Calu3 (cell line): ENCODE measurements around the gene CEP170B. TPM values are rescaled to one million over a fixed set of nuclear protein-coding genes. Genes with fewer than 3 reads are reported as not detected.

Source experiments
- BruUV-seq: library from RNA; stranded (reverse); fragments of 400-500 nt; replicated peaks from 2 replicates; lab custom pipeline; 2021; lab: Mats Ljungman, UMichigan
- CTCF ChIA-PET: fragments of 300-600 bp; sonication (Branson Sonifier 250); formaldehyde crosslinking; loops from one replicate; lab custom pipeline; 2022; ENCODE audit warnings: antibody characterized with exemption; lab: Charles Lee
- DNase-seq: peaks from one replicate; pipeline ENCODE4 v3.0.0; 2022
- H3K27ac Mint-ChIP-seq: one replicate; pipeline ENCODE4 v1.8.0; 2022; ENCODE audit warnings: mixed read lengths; ENCODE audit not compliant: unreplicated experiment
- H3K27me3 Mint-ChIP-seq: one replicate; pipeline ENCODE4 v1.8.0; 2022; ENCODE audit warnings: mixed read lengths; ENCODE audit not compliant: unreplicated experiment
- H3K36me3 Mint-ChIP-seq: one replicate; pipeline ENCODE4 v1.8.0; 2022; ENCODE audit warnings: mild to moderate bottlenecking, moderate library complexity, mixed read lengths; ENCODE audit not compliant: insufficient read depth, unreplicated experiment
- H3K4me1 Mint-ChIP-seq: one replicate; pipeline ENCODE4 v1.8.0; 2022; ENCODE audit warnings: mild to moderate bottlenecking, low read depth, mixed read lengths; ENCODE audit not compliant: unreplicated experiment
- H3K4me3 Mint-ChIP-seq: one replicate; pipeline ENCODE4 v1.8.0; 2022; ENCODE audit warnings: mild to moderate bottlenecking, low read depth, moderate library complexity, mixed read lengths; ENCODE audit not compliant: unreplicated experiment
- H3K9me3 Mint-ChIP-seq: one replicate; pipeline ENCODE4 v1.8.0; 2022; ENCODE audit warnings: low read depth, mixed read lengths; ENCODE audit not compliant: unreplicated experiment
- CTCF ChIP-seq: fragments of 200-600 bp; IDR thresholded peaks from one replicate; pipeline ENCODE4 v1.8.0; 2022; ENCODE audit warnings: antibody characterized with exemption; ENCODE audit not compliant: unreplicated experiment
- intact Hi-C: fragments of 100-400 bp; cut with micrococcal nuclease; formaldehyde crosslinking; loops from one replicate; pipeline ENCODE4 v1.10.0; 2022; ENCODE audit not compliant: unreplicated experiment
- total RNA-seq: library from RNA; stranded (reverse); gene quantifications from 2 replicates; pipeline ENCODE4 v1.2.3, GENCODE V29; 2022

Gene CEP170B
- total RNA-seq, 1 experiment from 2014 or later: 60.2 TPM

- H3K36me3 Mint-ChIP-seq: peaks cover 31% of the 10 kb centered on the region
These were observed 26.1 kb downstream of the CEP170B start for GRCh38 chr14:104891121-104891551.

GRCh38 chr14:104891664-104892530, 26.8 kb downstream of the CEP170B start:
- DNase-seq: no peak
- no peaks in the 10 kb centered on the region for H3K27me3 Mint-ChIP-seq
- H3K4me3 Mint-ChIP-seq: no peak overlapping the region
- H3K27ac Mint-ChIP-seq: no peak overlapping the region
- H3K9me3 Mint-ChIP-seq: no peaks in the 10 kb centered on the region
- BruUV-seq: no TSS peak
- peaks cover 10% of the 10 kb centered on the region for H3K4me1 Mint-ChIP-seq
- CTCF ChIA-PET: no interaction called here
- intact Hi-C loops: loop anchor here (10.0 kb wide), 1 partner anchor 83 kb away; the partner anchor contains the start of gene AHNAK2
- peaks cover 36% of the 10 kb centered on the region for H3K36me3 Mint-ChIP-seq
- TF ChIP-seq CTCF: no peak

More at GRCh38 chr14:104891121-104891551, 26.1 kb downstream of the CEP170B start:
- peaks cover 4% of the 10 kb centered on the region for H3K4me1 Mint-ChIP-seq
- H3K4me3 Mint-ChIP-seq: no peak overlapping the region
- no peak for TF ChIP-seq CTCF
- intact Hi-C loops: loop anchor here (10.0 kb wide), 1 partner anchor 84 kb away; the partner anchor contains the start of gene AHNAK2
- no peak for DNase-seq
- H3K27ac Mint-ChIP-seq: no peak overlapping the region
- CTCF ChIA-PET: no interaction called here
- H3K27me3 Mint-ChIP-seq: no peaks in the 10 kb centered on the region
- no peaks in the 10 kb centered on the region for H3K9me3 Mint-ChIP-seq
- no TSS peak for BruUV-seq

GRCh38 chr14:104892531-104893434, 27.7 kb downstream of the CEP170B start:
- BruUV-seq: no TSS peak
- H3K9me3 Mint-ChIP-seq: no peaks in the 10 kb centered on the region
- peaks cover 10% of the 10 kb centered on the region for H3K4me1 Mint-ChIP-seq
- intact Hi-C loops: loop anchor here (10.0 kb wide), 1 partner anchor 82 kb away; the partner anchor contains the start of gene AHNAK2
- H3K4me3 Mint-ChIP-seq: no peak overlapping the region
- no peak overlapping the region for H3K27ac Mint-ChIP-seq
- H3K36me3 Mint-ChIP-seq: peaks cover 39% of the 10 kb centered on the region
- no peaks in the 10 kb centered on the region for H3K27me3 Mint-ChIP-seq
- TF ChIP-seq CTCF: no peak
- no peak for DNase-seq
- CTCF ChIA-PET: no interaction called here
